SK-N-SH (cell line): Measurements from ENCODE around the gene TNFAIP2. TPM values are rescaled to one million over a fixed set of nuclear protein-coding genes. Genes with fewer than 3 reads are reported as not detected.
A peak's percentile ranks its signal among the peaks of the same experiment; 100 is the strongest.

Experiments used
- CTCF ChIA-PET: fragments of 300-600, 350-600 bp; formaldehyde crosslinking; extraction: SDS; loops from one replicate; lab custom pipeline; 2021; lab: Yijun Ruan, JAX
- POLR2A ChIA-PET: fragments of 350-600 bp; sonication (Branson Sonifier 250); formaldehyde crosslinking; extraction: SDS; loops from one replicate; lab custom pipeline; 2020; ENCODE audit warnings: antibody characterized with exemption, inconsistent platforms; lab: Yijun Ruan, JAX
- DNase-seq: peaks from one replicate; pipeline ENCODE4 v3.0.0; 2012
- H2AFZ ChIP-seq: fragments of 200-600 bp; sonication (generic); 2 replicates; pipeline ENCODE4 v1.8.1; 2016; ENCODE audit warnings: antibody characterized with exemption, mild to moderate bottlenecking, low read depth
- H3F3A ChIP-seq: fragments of 200-600 bp; sonication (generic); replicated peaks from 2 replicates; pipeline ENCODE3; 2016; ENCODE audit warnings: antibody characterized with exemption, mild to moderate bottlenecking; ENCODE audit not compliant: insufficient read depth
- H3K27ac ChIP-seq, 2 experiments: fragments of 200-500 bp in 1 of 2; fragments of 200-600 bp in 1 of 2; sonication (Bioruptor generic) in 1 of 2; sonication (generic), shearing (Covaris generic) in 1 of 2; 2 replicates each; pipeline versions ENCODE4 v1.5.1 to v1.6.1; 2014 to 2016; ENCODE audit warnings: low read depth in 2 of 2, inconsistent platforms in 1 of 2, low read length in 1 of 2, mild to moderate bottlenecking in 1 of 2, mixed read lengths in 1 of 2
- H3K27me3 ChIP-seq: fragments of 200-600 bp; sonication (generic), shearing (Covaris generic); 2 replicates; pipeline ENCODE4 v1.6.1; 2016; ENCODE audit warnings: mixed run types; ENCODE audit not compliant: insufficient read depth
- H3K36me3 ChIP-seq, 2 experiments: fragments of 200-500 bp in 1 of 2; fragments of 200-600 bp in 1 of 2; sonication (Bioruptor generic) in 1 of 2; sonication (generic) in 1 of 2; replicated peaks in 1 of 2; 2 replicates each; pipeline versions ENCODE3 to v1.5.1; 2014 to 2016; ENCODE audit warnings: low read length in 1 of 2, mild to moderate bottlenecking in 1 of 2; ENCODE audit not compliant: insufficient read depth in 2 of 2, control insufficient read depth in 1 of 2
- H3K4me1 ChIP-seq, 2 experiments: fragments of 200-500 bp in 1 of 2; fragments of 200-600 bp in 1 of 2; sonication (Bioruptor generic) in 1 of 2; sonication (generic), shearing (Covaris generic) in 1 of 2; 2 replicates each; pipeline versions ENCODE4 v1.5.1 to v1.6.1; 2014 to 2016; ENCODE audit warnings: low read depth in 1 of 2, low read length in 1 of 2, mixed run types in 1 of 2; ENCODE audit not compliant: insufficient read depth in 2 of 2, control insufficient read depth in 1 of 2
- H3K4me2 ChIP-seq: fragments of 200-600 bp; sonication (generic), shearing (Covaris generic); 2 replicates; pipeline ENCODE4 v1.6.1; 2017; ENCODE audit warnings: mixed run types
- H3K4me3 ChIP-seq, 2 experiments: fragments of 200-500 bp in 1 of 2; fragments of 200-600 bp in 1 of 2; sonication (Bioruptor generic) in 1 of 2; sonication (generic), shearing (Covaris generic) in 1 of 2; 2 replicates each; pipeline versions ENCODE4 v1.5.1 to v1.8.1; 2014 to 2016; ENCODE audit warnings: low read depth in 2 of 2, inconsistent platforms in 1 of 2, low read length in 1 of 2, mild to moderate bottlenecking in 1 of 2, mixed read lengths in 1 of 2, moderate library complexity in 1 of 2
- H3K79me2 ChIP-seq: fragments of 200-600 bp; sonication (generic); 2 replicates; pipeline ENCODE4 v1.8.1; 2017; ENCODE audit warnings: mild to moderate bottlenecking; ENCODE audit not compliant: insufficient read depth
- H3K9ac ChIP-seq: fragments of 200-600 bp; sonication (generic); 2 replicates; pipeline ENCODE4 v1.6.1; 2017; ENCODE audit warnings: mixed run types
- H3K9me2 ChIP-seq: fragments of 200-600 bp; sonication (generic); 2 replicates; pipeline ENCODE4 v1.6.1; 2017; ENCODE audit warnings: mixed run types
- H3K9me3 ChIP-seq: fragments of 200-600 bp; sonication (generic); 2 replicates; pipeline ENCODE4 v1.6.1; 2017; ENCODE audit warnings: mixed run types, mild to moderate bottlenecking, moderate library complexity
- H4K20me1 ChIP-seq: fragments of 200-600 bp; sonication (generic); 2 replicates; pipeline ENCODE4 v1.6.1; 2017; ENCODE audit warnings: mild to moderate bottlenecking, mixed run types; ENCODE audit not compliant: insufficient read depth
- ELF1 ChIP-seq: IDR thresholded peaks from 2 replicates; pipeline ENCODE4 v1.4.0; 2012
- EP300 ChIP-seq, 2 experiments: IDR thresholded peaks; 2 replicates each; pipeline versions ENCODE4 v1.4.0 to v1.6.1; 2012; ENCODE audit warnings: borderline replicate concordance in 1 of 2, low read depth in 1 of 2, low read length in 1 of 2
- EZH2phosphoT487 ChIP-seq: fragments of 200-600 bp; sonication (generic); IDR thresholded peaks from 2 replicates; pipeline ENCODE4 v1.6.1; 2017; ENCODE audit warnings: low read depth, mixed run types, mild to moderate bottlenecking, antibody characterized with exemption, moderate library complexity, borderline replicate concordance
- FOSL2 ChIP-seq: IDR thresholded peaks from 2 replicates; pipeline ENCODE4 v1.4.0; 2012; ENCODE audit warnings: low read depth, mild to moderate bottlenecking, moderate library complexity, borderline replicate concordance
- FOXJ3 ChIP-seq: sonication (generic); formaldehyde crosslinking; IDR thresholded peaks from 2 replicates; pipeline ENCODE4 v1.5.1; 2020; ENCODE audit warnings: mild to moderate bottlenecking, missing genetic modification reagents
- FOXM1 ChIP-seq: IDR thresholded peaks from 2 replicates; pipeline ENCODE4 v1.4.0; 2012; ENCODE audit warnings: low read depth, mild to moderate bottlenecking
- GATA2 ChIP-seq: sonication (generic); formaldehyde crosslinking; IDR thresholded peaks from 2 replicates; pipeline ENCODE4 v1.5.0; 2020; ENCODE audit warnings: mild to moderate bottlenecking, missing genetic modification reagents
- JUND ChIP-seq: IDR thresholded peaks from 2 replicates; pipeline ENCODE4 v1.4.0; 2012
- MAX ChIP-seq: IDR thresholded peaks from 2 replicates; pipeline ENCODE4 v1.4.0; 2012; ENCODE audit warnings: low read depth
- NFIC ChIP-seq: IDR thresholded peaks from 2 replicates; pipeline ENCODE4 v1.4.0; 2012; ENCODE audit warnings: borderline replicate concordance
- POLR2AphosphoS5 ChIP-seq: IDR thresholded peaks from 2 replicates; pipeline ENCODE4 v1.6.1; 2012; ENCODE audit warnings: low read depth, low read length
- RCOR1 ChIP-seq: fragments of 150-350 bp; IDR thresholded peaks from 2 replicates; pipeline ENCODE4 v1.6.1; 2017; ENCODE audit warnings: antibody characterized with exemption, low read length
- RXRA ChIP-seq: IDR thresholded peaks from 2 replicates; pipeline ENCODE4 v1.4.0; 2012; ENCODE audit warnings: low read depth, mild to moderate bottlenecking, borderline replicate concordance
- SIN3A ChIP-seq: IDR thresholded peaks from 2 replicates; pipeline ENCODE4 v1.6.1; 2012; ENCODE audit warnings: low read depth, mild to moderate bottlenecking, low read length, moderate library complexity, borderline replicate concordance
- TAF1 ChIP-seq: IDR thresholded peaks from 2 replicates; pipeline ENCODE4 v1.6.1; 2012; ENCODE audit warnings: low read depth, mild to moderate bottlenecking, low read length, moderate library complexity, borderline replicate concordance
- TCF12 ChIP-seq: IDR thresholded peaks from 2 replicates; pipeline ENCODE4 v1.4.0; 2012
- YY1 ChIP-seq: IDR thresholded peaks from 2 replicates; pipeline ENCODE4 v1.4.0; 2012; ENCODE audit warnings: low read depth, mild to moderate bottlenecking
- WGBS: methylation state at CpG from one replicate; pipeline ENCODE4 v1.1.6; 2017; ENCODE audit warnings: low lambda C conversion rate; 5-methylcytosine and 5-hydroxymethylcytosine counted together
- polyA plus RNA-seq, 3 experiments: library from polyadenylated mRNA; depleted of rRNA; stranded (reverse); fragments of >200 nt; gene quantifications; 2 replicates each; pipeline ENCODE4 v1.2.3, GENCODE V29; 2012
- TF ChIP-seq, protein P1 (sequence below): IDR thresholded peaks from 2 replicates; pipeline ENCODE4 v1.6.1; 2012; ENCODE audit warnings: mild to moderate bottlenecking, low read depth, low read length, moderate library complexity
- TF ChIP-seq, protein P2 (sequence below): IDR thresholded peaks from 2 replicates; pipeline ENCODE4; 2012
- TF ChIP-seq, protein P3 (sequence below): fragments of 150-350 bp; IDR thresholded peaks from 2 replicates; pipeline ENCODE4 v1.6.1; 2017; ENCODE audit warnings: antibody characterized with exemption, low read length, low read depth, borderline replicate concordance

Gene TNFAIP2
- polyA plus RNA-seq, 1 of the 3 experiments (the other 2 are of a cell fraction) = 16.0 TPM

DNA sequence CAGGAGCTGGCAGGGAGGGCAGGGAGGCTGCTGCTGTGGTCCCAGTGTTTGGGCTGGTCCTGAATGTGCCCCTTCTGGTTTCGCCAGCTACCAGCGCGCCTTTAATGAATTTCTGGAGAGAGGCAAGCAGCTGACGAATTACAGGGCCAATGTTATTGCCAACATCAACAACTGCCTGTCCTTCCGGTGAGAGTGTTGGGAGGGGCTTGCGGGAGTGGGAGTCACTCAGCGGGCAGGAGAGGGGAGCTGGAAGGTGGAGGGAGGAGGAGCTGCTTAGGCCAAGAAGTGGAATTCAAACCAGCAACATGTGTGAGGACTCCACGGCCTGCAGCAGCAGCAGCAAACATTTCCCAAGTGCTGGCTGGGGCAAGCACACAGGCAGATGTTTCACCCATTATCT lies 7.7 kb downstream of the TNFAIP2 start:
- DNase-seq = peak; percentile 87
- no peaks in the 10 kb centered on the region for H3K79me2 ChIP-seq
- H3K27ac ChIP-seq = peak overlapping the region; percentile 69 to 79

More for the DNA sequence above, 7.7 kb downstream of the TNFAIP2 start:
- 0 out of 2 replicates have a peak overlapping the region, but pooled peaks have one; percentile 5 for H2AFZ ChIP-seq
- H3K9me2 ChIP-seq = no peaks in the 10 kb centered on the region
- CTCF ChIA-PET = interaction anchor here (0.8 to 8.9 kb wide), 5 partner anchors 11 to 260 kb away, joined by 3 to 132 read pairs (median 3); no protein-coding TSS in a partner anchor
- H3K36me3 ChIP-seq = no peaks in the 10 kb centered on the region
- H3F3A ChIP-seq = peaks cover 7% of the 10 kb centered on the region
- no peaks in the 10 kb centered on the region for H3K9me3 ChIP-seq
- TF ChIP-seq FOSL2 = peak; percentile 7; the same call in 1 of the 2 replicates
- TF ChIP-seq TAF1 = no peak
- no peak for TF ChIP-seq GATA2 (CRISPR knock-in tag)
- peak; percentile 93 for TF ChIP-seq NFIC
- no peak for TF ChIP-seq YY1
- TF ChIP-seq, protein P1, sequence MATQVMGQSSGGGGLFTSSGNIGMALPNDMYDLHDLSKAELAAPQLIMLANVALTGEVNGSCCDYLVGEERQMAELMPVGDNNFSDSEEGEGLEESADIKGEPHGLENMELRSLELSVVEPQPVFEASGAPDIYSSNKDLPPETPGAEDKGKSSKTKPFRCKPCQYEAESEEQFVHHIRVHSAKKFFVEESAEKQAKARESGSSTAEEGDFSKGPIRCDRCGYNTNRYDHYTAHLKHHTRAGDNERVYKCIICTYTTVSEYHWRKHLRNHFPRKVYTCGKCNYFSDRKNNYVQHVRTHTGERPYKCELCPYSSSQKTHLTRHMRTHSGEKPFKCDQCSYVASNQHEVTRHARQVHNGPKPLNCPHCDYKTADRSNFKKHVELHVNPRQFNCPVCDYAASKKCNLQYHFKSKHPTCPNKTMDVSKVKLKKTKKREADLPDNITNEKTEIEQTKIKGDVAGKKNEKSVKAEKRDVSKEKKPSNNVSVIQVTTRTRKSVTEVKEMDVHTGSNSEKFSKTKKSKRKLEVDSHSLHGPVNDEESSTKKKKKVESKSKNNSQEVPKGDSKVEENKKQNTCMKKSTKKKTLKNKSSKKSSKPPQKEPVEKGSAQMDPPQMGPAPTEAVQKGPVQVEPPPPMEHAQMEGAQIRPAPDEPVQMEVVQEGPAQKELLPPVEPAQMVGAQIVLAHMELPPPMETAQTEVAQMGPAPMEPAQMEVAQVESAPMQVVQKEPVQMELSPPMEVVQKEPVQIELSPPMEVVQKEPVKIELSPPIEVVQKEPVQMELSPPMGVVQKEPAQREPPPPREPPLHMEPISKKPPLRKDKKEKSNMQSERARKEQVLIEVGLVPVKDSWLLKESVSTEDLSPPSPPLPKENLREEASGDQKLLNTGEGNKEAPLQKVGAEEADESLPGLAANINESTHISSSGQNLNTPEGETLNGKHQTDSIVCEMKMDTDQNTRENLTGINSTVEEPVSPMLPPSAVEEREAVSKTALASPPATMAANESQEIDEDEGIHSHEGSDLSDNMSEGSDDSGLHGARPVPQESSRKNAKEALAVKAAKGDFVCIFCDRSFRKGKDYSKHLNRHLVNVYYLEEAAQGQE = no peak
- TF ChIP-seq FOXJ3 (CRISPR knock-in tag) = no peak
- no peak for TF ChIP-seq FOXM1
- TF ChIP-seq SIN3A = peak; percentile 62; the same call in 1 of the 2 replicates
- TF ChIP-seq POLR2AphosphoS5 = peak; percentile 24; the same call in 1 of the 2 replicates
- peak; percentile 76 for TF ChIP-seq MAX
- peak; percentile 22 to 36; a peak in 1 of 4 replicates for TF ChIP-seq EP300 (IDR thresholded peaks at IDR 0.05; ENCODE audit: borderline replicate concordance in 1 of 2, low read depth in 1 of 2, low read length in 1 of 2)
- TF ChIP-seq RCOR1 = 0 out of 2 replicates have a peak, but pooled peaks have one; percentile 22
- no peak for TF ChIP-seq EZH2phosphoT487
- peak; percentile 87; the same call in 1 of the 2 replicates for TF ChIP-seq RXRA
- TF ChIP-seq, protein P2, sequence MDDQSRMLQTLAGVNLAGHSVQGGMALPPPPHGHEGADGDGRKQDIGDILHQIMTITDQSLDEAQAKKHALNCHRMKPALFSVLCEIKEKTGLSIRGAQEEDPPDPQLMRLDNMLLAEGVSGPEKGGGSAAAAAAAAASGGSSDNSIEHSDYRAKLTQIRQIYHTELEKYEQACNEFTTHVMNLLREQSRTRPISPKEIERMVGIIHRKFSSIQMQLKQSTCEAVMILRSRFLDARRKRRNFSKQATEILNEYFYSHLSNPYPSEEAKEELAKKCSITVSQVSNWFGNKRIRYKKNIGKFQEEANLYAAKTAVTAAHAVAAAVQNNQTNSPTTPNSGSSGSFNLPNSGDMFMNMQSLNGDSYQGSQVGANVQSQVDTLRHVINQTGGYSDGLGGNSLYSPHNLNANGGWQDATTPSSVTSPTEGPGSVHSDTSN = peak; percentile 73
- no peak for TF ChIP-seq JUND
- TF ChIP-seq, protein P3, sequence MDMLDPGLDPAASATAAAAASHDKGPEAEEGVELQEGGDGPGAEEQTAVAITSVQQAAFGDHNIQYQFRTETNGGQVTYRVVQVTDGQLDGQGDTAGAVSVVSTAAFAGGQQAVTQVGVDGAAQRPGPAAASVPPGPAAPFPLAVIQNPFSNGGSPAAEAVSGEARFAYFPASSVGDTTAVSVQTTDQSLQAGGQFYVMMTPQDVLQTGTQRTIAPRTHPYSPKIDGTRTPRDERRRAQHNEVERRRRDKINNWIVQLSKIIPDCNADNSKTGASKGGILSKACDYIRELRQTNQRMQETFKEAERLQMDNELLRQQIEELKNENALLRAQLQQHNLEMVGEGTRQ = no peak
- peak; percentile 90 for TF ChIP-seq TCF12
- no peak for TF ChIP-seq ELF1
- H3K9ac ChIP-seq = no peak overlapping the region
- POLR2A ChIA-PET = no interaction called here
- peaks cover 32 to 51% of the 10 kb centered on the region in 2 experiments; a peak in 3 of 4 replicates for H3K4me1 ChIP-seq
- 22% methylated on average over 5 of the region's 8 CpGs for WGBS
- H3K4me3 ChIP-seq = peak overlapping the region; percentile 17 to 44; a peak in 3 of 4 replicates
- H4K20me1 ChIP-seq = no peaks in the 10 kb centered on the region
- H3K27me3 ChIP-seq = no peaks in the 10 kb centered on the region
- peak overlapping the region; percentile 78 for H3K4me2 ChIP-seq
